HG02840 (cell line): ENCODE measurements around the gene UTP18.
"Not testable (repeated sequence)": the region's sequence is repeated elsewhere in the genome, so short reads cannot be mapped to it uniquely, and the experiment has no call there.

Experiments used
- ATAC-seq: cut with Tn5 transposase; IDR thresholded peaks from one replicate; pipeline ENCODE4 v1.9.1; 2021; ENCODE audit warnings: mild to moderate bottlenecking, moderate library complexity, moderate number of reproducible peaks; ENCODE audit not compliant: unreplicated experiment, low FRiP score

UTP18 gene

DNA sequence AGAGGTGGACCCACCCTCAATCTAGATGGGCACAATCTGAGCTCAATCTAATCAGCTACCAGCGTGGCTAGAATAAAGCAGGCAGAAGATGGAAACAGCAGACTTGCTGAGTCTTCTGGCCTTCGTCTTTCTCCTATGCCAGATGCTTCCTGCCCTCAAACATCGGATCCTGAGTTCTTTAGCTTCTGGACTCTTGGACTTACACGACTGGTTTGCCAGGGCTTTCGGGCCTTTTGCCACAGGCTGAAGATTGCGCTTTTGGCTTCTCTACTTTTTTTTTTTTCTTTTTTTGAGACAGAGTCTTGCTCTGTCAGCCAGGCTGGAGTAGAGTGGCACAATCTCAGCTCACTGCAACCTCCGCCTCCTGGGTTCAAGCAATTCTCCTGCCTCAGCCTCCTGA, 65.1 kb downstream of the UTP18 start:
- ATAC-seq: no peak

DNA sequence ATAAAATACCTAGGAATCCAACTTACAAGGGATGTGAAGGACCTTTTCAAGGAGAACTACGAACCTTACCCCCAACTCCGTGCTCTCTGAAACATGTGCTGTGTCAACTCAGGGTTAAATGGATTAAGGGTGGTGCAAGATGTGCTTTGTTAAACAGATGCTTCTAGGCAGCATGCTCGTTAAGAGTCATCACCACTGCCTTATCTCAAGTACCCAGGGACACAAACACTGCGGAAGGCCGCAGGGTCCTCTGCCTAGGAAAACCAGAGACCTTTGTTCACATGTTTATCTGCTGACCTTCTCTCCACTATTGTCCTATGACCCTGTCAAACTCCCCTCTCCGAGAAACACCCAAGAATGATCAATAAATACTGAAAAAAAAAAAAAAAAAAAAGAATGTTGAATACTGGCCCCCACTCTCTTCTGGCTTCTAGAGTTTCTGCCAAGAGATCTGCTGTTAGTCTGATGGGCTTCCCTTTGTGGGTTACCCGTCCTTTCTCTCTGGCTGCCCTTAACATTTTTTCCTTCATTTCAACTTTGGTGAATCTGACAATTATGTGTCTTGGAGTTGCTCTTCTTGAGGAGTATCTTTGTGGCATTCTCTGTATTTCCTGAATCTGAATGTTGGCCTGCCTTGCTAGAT, 70.6 kb downstream of the UTP18 start:
- not testable (repeated sequence) for ATAC-seq

DNA sequence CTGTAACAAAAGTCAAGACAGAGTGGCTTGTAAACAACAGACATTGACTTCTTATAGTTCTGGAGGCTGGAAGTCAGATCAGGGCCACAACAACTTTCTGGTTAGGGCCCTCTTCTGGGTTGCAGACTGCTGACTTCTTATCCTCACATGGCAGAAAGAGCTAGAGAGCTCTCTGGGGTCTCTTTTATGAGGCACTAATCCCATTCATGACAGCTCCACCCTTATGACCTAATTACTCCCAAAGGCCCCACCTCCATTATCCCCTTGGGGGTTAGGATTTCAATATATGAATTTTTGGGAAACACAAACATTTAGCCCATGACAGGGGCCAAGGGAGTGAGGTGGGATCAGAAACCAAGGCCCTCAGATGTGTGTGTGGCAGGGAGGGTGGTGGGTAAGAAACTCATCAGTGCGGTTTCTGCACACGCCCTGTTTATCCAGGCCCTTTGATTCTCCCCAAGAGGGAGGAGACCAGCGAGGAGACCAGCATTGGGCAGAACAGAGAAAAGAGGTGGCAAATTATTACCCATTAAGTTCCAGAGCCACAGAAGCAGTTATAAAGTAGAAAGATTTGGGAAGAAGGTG, 74.8 kb downstream of the UTP18 start:
- ATAC-seq: no peak

DNA sequence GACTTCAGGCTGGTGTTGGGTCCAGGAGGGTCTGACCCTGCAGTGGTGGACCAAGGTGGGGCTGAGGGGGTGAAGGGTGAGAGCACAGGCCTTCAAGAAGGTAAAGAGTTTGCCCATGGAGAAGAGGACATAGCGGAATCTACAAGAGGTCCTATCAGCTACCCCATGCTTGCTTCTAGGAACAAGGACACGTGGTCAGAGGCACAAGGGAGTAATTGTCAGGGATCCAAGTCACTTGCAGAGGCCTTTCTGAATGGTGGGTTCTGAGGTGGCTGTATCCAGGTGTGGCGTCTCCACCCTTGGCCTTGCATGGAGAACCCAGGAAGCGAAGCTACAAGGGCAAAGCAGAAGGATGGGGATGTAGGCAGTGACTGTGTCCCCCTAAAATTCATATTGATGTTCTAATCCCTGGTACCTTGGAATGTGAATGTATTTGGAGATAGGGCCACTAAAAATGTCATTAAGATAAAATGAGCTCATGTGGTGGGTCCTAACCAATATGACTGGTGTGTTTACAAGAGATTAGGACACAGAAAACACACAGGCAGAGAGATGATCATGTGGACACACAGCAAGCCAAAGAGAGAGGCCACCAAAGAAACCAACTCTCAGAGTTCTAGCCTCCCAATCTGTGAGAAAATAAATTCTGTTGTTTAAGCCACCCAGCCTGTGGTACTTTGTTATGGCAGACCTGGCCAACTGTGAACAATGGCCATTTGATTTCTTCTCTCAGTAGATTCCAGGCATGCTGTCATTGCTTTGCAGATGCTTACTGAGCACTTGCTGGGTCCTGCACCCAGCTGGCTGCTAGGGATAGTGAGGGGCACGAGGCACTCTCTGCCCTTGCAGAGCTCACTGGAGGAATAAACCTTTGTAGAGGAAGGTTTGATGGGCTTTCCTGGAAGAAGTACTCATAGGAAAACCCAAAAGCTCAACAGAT, 75.8 kb downstream of the UTP18 start:
- no peak for ATAC-seq

DNA sequence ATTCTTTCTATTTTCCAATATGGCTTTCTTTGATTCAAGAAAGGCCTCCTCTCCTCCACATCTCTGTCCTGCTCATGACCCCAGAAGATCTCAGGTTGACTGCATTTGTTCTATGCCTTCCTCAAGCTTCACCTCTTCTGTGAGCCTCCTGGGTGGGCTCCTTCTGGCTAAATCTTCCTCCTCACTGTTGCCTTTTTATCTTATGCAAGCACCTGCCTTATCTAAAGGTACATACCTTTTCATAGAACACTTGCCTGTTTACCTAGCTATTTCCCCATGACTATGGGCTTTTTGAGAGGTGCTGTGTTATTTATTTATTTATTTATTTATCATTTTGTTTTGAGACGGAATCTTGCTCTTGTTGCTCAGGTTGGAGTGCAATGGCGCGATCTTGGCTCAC, 81.1 kb downstream of the UTP18 start:
- no peak for ATAC-seq

DNA sequence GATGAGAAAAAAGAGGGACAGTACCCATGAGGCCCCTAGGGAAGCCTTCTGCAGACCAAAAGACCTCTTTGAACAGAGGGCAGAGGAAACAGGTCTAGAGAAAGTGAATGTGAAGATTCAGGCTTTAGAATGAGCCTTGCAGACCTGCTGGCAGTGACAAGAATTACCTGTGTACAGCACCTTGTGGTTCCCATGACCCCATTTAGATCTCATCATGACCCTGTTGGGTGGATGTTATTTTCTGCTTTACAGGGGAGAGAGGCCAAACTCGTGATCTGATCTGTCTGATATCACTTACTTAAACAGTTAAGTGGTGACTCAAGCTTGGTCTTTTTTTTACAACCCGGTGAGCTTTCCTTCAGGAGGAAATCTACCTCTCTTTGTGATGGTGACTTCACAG, 81.9 kb downstream of the UTP18 start:
- no peak for ATAC-seq

DNA sequence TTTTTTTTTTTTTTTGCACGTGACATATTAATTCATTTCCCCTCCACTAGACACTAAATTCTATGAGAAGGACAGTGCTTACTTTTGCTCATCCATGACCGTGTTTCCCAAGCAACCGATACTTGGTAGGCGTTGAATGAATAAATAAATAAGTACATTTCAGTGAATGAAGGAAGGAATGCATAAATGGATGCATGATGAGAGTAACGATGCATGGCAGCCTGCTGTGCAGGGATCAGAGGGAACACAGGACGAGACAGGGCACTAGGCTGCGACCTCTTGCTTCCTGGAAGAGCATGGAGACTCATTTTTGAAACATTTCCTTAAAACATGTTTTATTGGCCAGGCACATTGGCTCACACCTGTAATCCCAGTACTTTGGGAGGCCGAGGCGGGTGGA, 84.2 kb downstream of the UTP18 start:
- no peak for ATAC-seq

DNA sequence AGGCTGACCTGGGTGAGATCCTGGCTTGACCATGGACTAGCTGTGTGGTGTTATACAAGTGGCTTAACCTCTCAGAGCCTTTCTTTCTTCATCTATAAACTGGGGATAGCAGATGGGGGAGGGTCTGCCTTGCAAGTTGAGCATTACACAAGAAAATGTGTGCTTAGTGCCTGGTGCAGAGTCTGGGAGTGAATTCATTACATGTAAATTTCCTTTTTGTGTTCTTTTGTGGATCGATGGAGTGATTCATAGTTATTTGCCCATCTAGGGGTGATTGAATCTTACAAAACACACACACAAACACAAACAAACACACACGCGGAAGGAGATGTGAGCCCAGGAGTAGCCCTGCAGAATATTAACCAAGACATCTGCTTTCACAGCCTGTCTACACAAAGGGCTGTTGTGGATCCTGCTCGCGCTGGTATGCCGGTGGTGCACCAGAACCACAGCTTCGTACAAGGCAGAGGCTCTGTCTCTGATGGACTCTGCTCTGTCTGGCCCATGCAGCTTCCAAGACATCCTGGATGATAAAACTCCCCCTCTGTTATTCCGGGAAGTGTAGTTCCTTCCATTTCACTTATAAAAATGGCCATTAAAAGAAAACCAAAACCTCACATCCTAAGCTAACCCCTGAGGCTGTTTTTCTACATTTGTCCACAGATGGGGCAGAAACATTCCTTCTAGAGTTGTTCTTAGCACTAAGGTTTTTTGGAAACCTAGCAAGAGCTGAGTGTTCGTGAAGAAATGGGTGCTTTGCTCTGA, 86.1 kb downstream of the UTP18 start:
- ATAC-seq: no peak
